Measurements from ENCODE around the gene KCTD12.

KCTD12 gene

DNA sequence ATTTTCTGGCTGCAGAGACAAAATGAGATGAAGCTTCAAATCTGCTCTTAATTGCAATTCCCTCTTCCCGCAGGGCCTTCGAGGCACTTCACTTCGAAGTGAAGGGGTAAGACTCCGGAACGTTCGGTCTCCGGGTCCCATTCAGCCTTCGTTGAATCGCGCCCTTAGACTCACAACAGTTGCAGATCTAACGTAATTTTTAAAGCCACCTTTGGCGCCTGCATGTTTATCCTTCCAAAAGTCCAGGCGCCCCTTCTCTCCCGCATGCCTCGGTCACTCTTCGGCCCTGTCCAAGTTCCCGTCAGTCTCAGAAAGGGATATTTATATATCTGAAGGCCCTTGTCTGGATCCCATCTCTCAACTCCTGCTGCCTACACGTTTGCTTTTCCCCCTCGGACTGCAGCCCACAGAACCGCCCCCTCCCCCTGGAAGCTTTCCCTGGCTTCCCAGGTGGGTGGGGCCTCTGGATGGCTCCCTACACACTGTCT lies 915 bp upstream of the KCTD12 start:
- DNase-seq (ENCODE audit: low read depth), result no peak

DNA sequence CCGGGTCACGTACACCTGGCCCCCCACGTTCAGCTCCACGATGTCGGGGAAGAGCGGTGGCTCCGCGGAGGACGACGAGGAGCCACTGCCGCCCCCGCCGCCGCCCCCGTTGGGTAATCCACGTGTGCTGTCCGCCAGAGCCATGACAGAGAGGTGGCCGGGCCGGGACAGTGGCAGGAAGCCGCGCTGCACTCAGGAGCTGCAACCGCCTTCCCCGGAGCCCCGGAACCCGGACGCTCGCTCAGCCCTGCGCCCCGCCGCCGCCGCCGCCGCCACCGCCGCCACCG lies 257 bp downstream of the KCTD12 start:
- TF ChIP-seq, protein P1, sequence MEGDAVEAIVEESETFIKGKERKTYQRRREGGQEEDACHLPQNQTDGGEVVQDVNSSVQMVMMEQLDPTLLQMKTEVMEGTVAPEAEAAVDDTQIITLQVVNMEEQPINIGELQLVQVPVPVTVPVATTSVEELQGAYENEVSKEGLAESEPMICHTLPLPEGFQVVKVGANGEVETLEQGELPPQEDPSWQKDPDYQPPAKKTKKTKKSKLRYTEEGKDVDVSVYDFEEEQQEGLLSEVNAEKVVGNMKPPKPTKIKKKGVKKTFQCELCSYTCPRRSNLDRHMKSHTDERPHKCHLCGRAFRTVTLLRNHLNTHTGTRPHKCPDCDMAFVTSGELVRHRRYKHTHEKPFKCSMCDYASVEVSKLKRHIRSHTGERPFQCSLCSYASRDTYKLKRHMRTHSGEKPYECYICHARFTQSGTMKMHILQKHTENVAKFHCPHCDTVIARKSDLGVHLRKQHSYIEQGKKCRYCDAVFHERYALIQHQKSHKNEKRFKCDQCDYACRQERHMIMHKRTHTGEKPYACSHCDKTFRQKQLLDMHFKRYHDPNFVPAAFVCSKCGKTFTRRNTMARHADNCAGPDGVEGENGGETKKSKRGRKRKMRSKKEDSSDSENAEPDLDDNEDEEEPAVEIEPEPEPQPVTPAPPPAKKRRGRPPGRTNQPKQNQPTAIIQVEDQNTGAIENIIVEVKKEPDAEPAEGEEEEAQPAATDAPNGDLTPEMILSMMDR (conservative IDR thresholded peaks at IDR 0.05; ENCODE audit: low read depth, low read length), result no peak
- no peak for DNase-seq (ENCODE audit: low read depth)

More for the DNA sequence above, 915 bp upstream of the KCTD12 start:
- H3K4me3 ChIP-seq (ENCODE audit: low read length), result peak overlapping the region; percentile 55
- TF ChIP-seq, protein P1 (conservative IDR thresholded peaks at IDR 0.05; ENCODE audit: low read depth, low read length), result no peak

DNA sequence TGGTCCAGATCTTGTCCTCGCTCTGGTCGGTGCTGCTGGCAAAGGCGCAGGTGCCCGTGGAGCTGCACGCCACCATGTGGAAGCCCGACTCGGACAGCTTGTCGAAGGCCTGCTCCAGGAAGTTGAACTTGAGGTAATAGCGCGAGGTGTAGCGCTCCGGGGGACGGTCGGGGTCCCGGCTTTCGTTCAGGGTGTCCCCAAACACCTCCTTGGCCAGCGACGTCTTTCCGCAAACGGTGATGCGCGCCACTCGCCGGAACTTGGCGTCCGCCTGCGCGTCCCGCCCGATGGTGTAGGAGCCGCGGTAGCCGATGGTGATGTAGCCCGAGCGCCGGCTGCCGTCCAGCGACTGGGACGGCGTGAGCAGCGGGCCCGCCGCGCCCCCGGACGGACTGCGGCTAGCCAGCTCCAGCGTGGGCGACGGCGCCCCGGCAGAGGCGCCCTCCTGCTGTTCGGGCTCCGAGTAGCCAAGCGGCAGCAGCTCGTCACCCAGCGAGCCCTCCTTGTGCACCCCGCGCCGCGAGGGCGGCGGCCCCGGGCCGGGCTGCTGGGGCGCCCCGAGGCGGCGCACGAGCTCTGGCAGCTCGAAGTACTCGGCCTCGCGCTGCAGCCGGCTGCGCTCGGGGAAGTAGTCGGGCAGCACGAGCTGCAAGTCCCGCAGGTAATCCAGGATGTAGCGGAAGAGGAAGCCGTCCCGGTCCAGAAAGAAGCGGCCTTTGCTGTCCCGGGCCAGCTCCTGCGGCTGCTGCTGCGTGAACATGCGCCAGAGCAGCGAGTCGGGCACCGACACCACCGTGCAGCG lies 801 bp downstream of the KCTD12 start:
- H3K4me3 ChIP-seq (ENCODE audit: low read length), result peak overlapping the region; percentile 50
- peak; percentile 17 for DNase-seq (ENCODE audit: low read depth)
- TF ChIP-seq, protein P1 (conservative IDR thresholded peaks at IDR 0.05; ENCODE audit: low read depth, low read length), result peak; percentile 45

More for the DNA sequence above, 257 bp downstream of the KCTD12 start:
- H3K4me3 ChIP-seq (ENCODE audit: low read length), result peak overlapping the region; percentile 50

DNA sequence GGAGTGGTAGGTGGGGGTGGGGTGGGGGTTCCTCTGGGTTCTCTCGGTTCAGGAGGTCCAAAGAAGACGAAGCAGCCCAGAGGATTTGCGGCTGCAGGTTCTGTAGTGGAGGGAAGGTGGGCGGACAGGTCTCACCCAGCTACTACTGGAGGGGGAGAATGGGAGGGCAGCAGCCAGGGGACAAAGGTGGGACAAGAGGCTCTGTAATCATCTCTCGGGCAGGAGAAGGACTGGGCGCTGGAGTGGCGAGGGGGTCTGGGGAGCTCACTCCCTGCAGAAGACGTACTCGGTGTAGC lies 1.4 kb downstream of the KCTD12 start:
- TF ChIP-seq, protein P1 (conservative IDR thresholded peaks at IDR 0.05; ENCODE audit: low read depth, low read length), result no peak
- peak overlapping the region; percentile 49 for H3K4me3 ChIP-seq (ENCODE audit: low read length)
- DNase-seq (ENCODE audit: low read depth), result no peak

DNA sequence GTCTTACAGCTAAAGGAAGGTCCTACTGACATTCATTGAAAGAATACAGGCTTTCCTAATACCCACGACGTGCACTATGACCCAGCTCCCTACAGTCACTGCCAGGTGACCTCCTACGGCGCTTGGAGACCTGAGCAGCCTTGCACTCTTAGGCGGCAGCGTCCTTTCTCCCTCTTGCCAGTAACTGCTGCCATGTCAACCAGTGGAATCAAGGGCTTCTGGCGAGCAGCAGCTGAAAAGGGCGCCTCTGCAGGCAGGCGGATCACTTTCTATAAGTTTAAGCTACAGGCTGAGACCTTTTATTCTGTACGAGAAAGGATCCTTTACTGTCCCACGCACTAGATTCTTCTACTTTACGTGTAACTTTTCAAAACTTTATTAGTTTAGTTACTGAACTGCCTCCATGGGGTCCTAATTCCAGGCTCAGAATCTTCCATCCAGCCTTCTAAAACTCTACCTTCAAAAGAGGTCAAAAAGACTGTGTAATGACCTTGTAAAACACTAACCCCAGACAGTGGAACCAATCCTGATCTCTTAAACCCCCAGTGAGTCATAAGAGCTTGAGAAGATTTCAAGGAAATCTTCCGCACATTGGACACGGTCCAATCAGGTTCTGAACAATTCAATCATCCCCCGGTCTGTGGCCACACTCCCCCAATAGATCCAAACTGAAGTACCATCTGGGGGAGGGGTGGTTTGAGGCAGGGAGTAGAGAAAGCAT lies 1.9 kb downstream of the KCTD12 start:
- DNase-seq (ENCODE audit: low read depth), result no peak
- TF ChIP-seq, protein P1 (conservative IDR thresholded peaks at IDR 0.05; ENCODE audit: low read depth, low read length), result peak; percentile 29
- peak overlapping the region; percentile 49 for H3K4me3 ChIP-seq (ENCODE audit: low read length)

DNA sequence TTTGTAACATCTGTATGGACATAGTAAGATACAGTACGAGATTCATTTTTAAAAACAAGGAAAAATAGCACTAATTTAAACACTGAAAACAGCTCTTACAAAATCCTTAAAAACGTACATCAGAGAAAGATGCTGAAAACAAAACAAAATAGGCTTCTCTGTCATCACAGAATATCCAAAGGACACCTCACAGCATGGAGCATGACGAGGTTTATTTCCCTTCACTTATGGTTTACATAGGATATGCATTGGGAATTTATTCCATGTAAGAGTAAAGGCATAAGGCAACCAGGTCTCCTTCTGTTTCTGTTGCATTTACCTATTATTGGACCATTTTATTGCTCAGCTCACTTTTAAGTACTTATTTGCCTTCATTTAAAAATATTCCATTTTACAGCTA lies 3.0 kb downstream of the KCTD12 start:
- no peak overlapping the region for H3K4me3 ChIP-seq (ENCODE audit: low read length)
- DNase-seq (ENCODE audit: low read depth), result no peak
- TF ChIP-seq, protein P1 (conservative IDR thresholded peaks at IDR 0.05; ENCODE audit: low read depth, low read length), result no peak

DNA sequence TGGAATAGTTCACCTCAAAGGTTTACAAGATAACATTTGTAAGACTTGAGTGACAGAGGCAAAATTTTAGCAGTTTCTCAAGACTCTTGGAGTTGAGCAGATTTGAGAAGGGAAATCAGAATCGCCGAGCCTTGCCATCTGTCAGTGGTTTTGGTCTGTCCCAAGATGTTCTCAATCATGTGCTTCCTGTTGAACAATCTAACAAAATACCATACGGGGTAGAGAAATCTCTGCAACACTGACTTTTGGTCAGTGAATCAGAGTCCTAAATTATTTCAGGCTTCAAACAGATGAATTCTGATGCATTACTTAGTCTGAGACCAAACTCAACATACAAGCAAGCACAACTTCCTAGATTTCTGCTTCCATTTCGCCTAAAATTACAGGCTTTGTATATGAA lies 3.8 kb downstream of the KCTD12 start:
- TF ChIP-seq, protein P1 (conservative IDR thresholded peaks at IDR 0.05; ENCODE audit: low read depth, low read length), result no peak
- no peak overlapping the region for H3K4me3 ChIP-seq (ENCODE audit: low read length)
- no peak for DNase-seq (ENCODE audit: low read depth)
